ENCODE results near the gene RTP5.
"Not testable (repeated sequence)": the region's sequence is repeated elsewhere in the genome, so short reads cannot be mapped to it uniquely, and the experiment has no call there.

Gene RTP5

GRCh38 chr2:241903121-241904010 lies 33.8 kb downstream of the RTP5 start:
- H3K27me3 ChIP-seq (ENCODE audit: control insufficient read depth, insufficient read depth, low read length), result no peaks in the 10 kb centered on the region
- H3K4me3 ChIP-seq (ENCODE audit: low read length), result no peak overlapping the region
- no peaks in the 10 kb centered on the region for H3K36me3 ChIP-seq (ENCODE audit: control insufficient read depth, insufficient read depth, low read length)
- H3K9ac ChIP-seq (ENCODE audit: low read length), result no peak overlapping the region
- H3K27ac ChIP-seq (ENCODE audit: low read depth, low read length), result no peak overlapping the region
- H3K4me1 ChIP-seq (ENCODE audit: control insufficient read depth, insufficient read depth, low read length), result peaks cover 3% of the 10 kb centered on the region

- no peak overlapping the region for H3K4me3 ChIP-seq (ENCODE audit: low read length)
- peaks cover 3% of the 10 kb centered on the region for H3K4me1 ChIP-seq (ENCODE audit: control insufficient read depth, insufficient read depth, low read length)
Observed at GRCh38 chr2:241904011-241904718, 34.6 kb downstream of the RTP5 start.

GRCh38 chr2:241904791-241905710 lies 35.5 kb downstream of the RTP5 start:
- Histone ChIP-seq H3K36me3 (ENCODE audit: control insufficient read depth, insufficient read depth, low read length) (no peaks in the 10 kb centered on the region), H3K27ac (ENCODE audit: low read depth, low read length) (no peak overlapping the region), H3K9ac (ENCODE audit: low read length) (no peak overlapping the region), H3K4me3 (ENCODE audit: low read length) (no peak overlapping the region), H3K27me3 (ENCODE audit: control insufficient read depth, insufficient read depth, low read length) (no peaks in the 10 kb centered on the region), H3K4me1 (ENCODE audit: control insufficient read depth, insufficient read depth, low read length) (peaks cover 3% of the 10 kb centered on the region)

More at GRCh38 chr2:241904011-241904718, 34.6 kb downstream of the RTP5 start:
- no peak overlapping the region for H3K27ac ChIP-seq (ENCODE audit: low read depth, low read length)
- H3K9ac ChIP-seq (ENCODE audit: low read length), result no peak overlapping the region
- no peaks in the 10 kb centered on the region for H3K27me3 ChIP-seq (ENCODE audit: control insufficient read depth, insufficient read depth, low read length)
- H3K36me3 ChIP-seq (ENCODE audit: control insufficient read depth, insufficient read depth, low read length), result no peaks in the 10 kb centered on the region

GRCh38 chr2:241905716-241906377 lies 36.3 kb downstream of the RTP5 start:
- H3K36me3 ChIP-seq (ENCODE audit: control insufficient read depth, insufficient read depth, low read length), result no peaks in the 10 kb centered on the region
- no peak overlapping the region for H3K9ac ChIP-seq (ENCODE audit: low read length)
- H3K4me1 ChIP-seq (ENCODE audit: control insufficient read depth, insufficient read depth, low read length), result peaks cover 3% of the 10 kb centered on the region
- H3K27ac ChIP-seq (ENCODE audit: low read depth, low read length), result no peak overlapping the region
- no peaks in the 10 kb centered on the region for H3K27me3 ChIP-seq (ENCODE audit: control insufficient read depth, insufficient read depth, low read length)
- H3K4me3 ChIP-seq (ENCODE audit: low read length), result no peak overlapping the region

- H3K36me3 ChIP-seq (ENCODE audit: control insufficient read depth, insufficient read depth, low read length); H3K4me1 ChIP-seq (ENCODE audit: control insufficient read depth, insufficient read depth, low read length); H3K4me3 ChIP-seq (ENCODE audit: low read length); H3K27me3 ChIP-seq (ENCODE audit: control insufficient read depth, insufficient read depth, low read length); H3K9ac ChIP-seq (ENCODE audit: low read length); H3K27ac ChIP-seq (ENCODE audit: low read depth, low read length): not testable (repeated sequence)
Observed at GRCh38 chr2:241906378-241906770, 36.8 kb downstream of the RTP5 start.

GRCh38 chr2:241906826-241907570 lies 37.5 kb downstream of the RTP5 start:
- Histone ChIP-seq H3K9ac (ENCODE audit: low read length) (no peak overlapping the region), H3K27me3 (ENCODE audit: control insufficient read depth, insufficient read depth, low read length) (no peaks in the 10 kb centered on the region), H3K4me3 (ENCODE audit: low read length) (no peak overlapping the region), H3K27ac (ENCODE audit: low read depth, low read length) (no peak overlapping the region), H3K36me3 (ENCODE audit: control insufficient read depth, insufficient read depth, low read length) (no peaks in the 10 kb centered on the region), H3K4me1 (ENCODE audit: control insufficient read depth, insufficient read depth, low read length) (no peaks in the 10 kb centered on the region)

GRCh38 chr2:241907831-241908230 lies 38.3 kb downstream of the RTP5 start:
- H3K9ac ChIP-seq (ENCODE audit: low read length); H3K4me3 ChIP-seq (ENCODE audit: low read length); H3K36me3 ChIP-seq (ENCODE audit: control insufficient read depth, insufficient read depth, low read length); H3K4me1 ChIP-seq (ENCODE audit: control insufficient read depth, insufficient read depth, low read length); H3K27ac ChIP-seq (ENCODE audit: low read depth, low read length); H3K27me3 ChIP-seq (ENCODE audit: control insufficient read depth, insufficient read depth, low read length): not testable (repeated sequence)

GRCh38 chr2:241908686-241909420 lies 39.3 kb downstream of the RTP5 start:
- no peaks in the 10 kb centered on the region for H3K27me3 ChIP-seq (ENCODE audit: control insufficient read depth, insufficient read depth, low read length)
- no peak overlapping the region for H3K9ac ChIP-seq (ENCODE audit: low read length)
- H3K4me3 ChIP-seq (ENCODE audit: low read length), result no peak overlapping the region
- H3K27ac ChIP-seq (ENCODE audit: low read depth, low read length), result no peak overlapping the region
- no peaks in the 10 kb centered on the region for H3K36me3 ChIP-seq (ENCODE audit: control insufficient read depth, insufficient read depth, low read length)
- no peaks in the 10 kb centered on the region for H3K4me1 ChIP-seq (ENCODE audit: control insufficient read depth, insufficient read depth, low read length)

GRCh38 chr2:241909769-241910168 lies 40.2 kb downstream of the RTP5 start:
- H3K36me3 ChIP-seq (ENCODE audit: control insufficient read depth, insufficient read depth, low read length), result no peaks in the 10 kb centered on the region
- H3K4me1 ChIP-seq (ENCODE audit: control insufficient read depth, insufficient read depth, low read length), result no peaks in the 10 kb centered on the region
- no peak overlapping the region for H3K9ac ChIP-seq (ENCODE audit: low read length)
- no peak overlapping the region for H3K27ac ChIP-seq (ENCODE audit: low read depth, low read length)
- H3K27me3 ChIP-seq (ENCODE audit: control insufficient read depth, insufficient read depth, low read length), result no peaks in the 10 kb centered on the region
- no peak overlapping the region for H3K4me3 ChIP-seq (ENCODE audit: low read length)

- Histone ChIP-seq H3K4me1 (ENCODE audit: control insufficient read depth, insufficient read depth, low read length) (no peaks in the 10 kb centered on the region), H3K27me3 (ENCODE audit: control insufficient read depth, insufficient read depth, low read length) (no peaks in the 10 kb centered on the region), H3K36me3 (ENCODE audit: control insufficient read depth, insufficient read depth, low read length) (no peaks in the 10 kb centered on the region), H3K4me3 (ENCODE audit: low read length) (no peak overlapping the region), H3K9ac (ENCODE audit: low read length) (no peak overlapping the region), H3K27ac (ENCODE audit: low read depth, low read length) (no peak overlapping the region)
Observed at GRCh38 chr2:241910604-241911520, 41.3 kb downstream of the RTP5 start.

Measured in rectal smooth muscle tissue (tissue), 1 donor.